D721Med (cell line): ENCODE results near the gene POLR2L.

Experiments
- DNase-seq: peaks from one replicate; pipeline ENCODE4 v3.0.0; 2011; ENCODE audit warnings: low spot score; ENCODE audit not compliant: insufficient read length
- FAIRE-seq: peaks from 2 replicates; lab custom pipeline; 2011; peaks lifted over from hg19 to GRCh38; lab: Jason Lieb, UNC
- CTCF ChIP-seq: IDR thresholded peaks from 2 replicates; pipeline ENCODE4 v1.5.1; 2012; ENCODE audit warnings: mild to moderate bottlenecking, control low read depth; ENCODE audit not compliant: insufficient read depth; ENCODE audit errors: missing control alignments

The POLR2L gene

GRCh38 chr11:794766-795633 lies 47.3 kb downstream of the POLR2L start:
- FAIRE-seq (no peak), DNase-seq (no peak)
- no peak for TF ChIP-seq CTCF

GRCh38 chr11:794013-794765 lies 48.1 kb downstream of the POLR2L start:
- FAIRE-seq: no peak
- TF ChIP-seq CTCF: no peak

GRCh38 chr11:793556-793955 lies 48.8 kb downstream of the POLR2L start:
- DNase-seq (no peak), FAIRE-seq (no peak)
- TF ChIP-seq CTCF: no peak

More at GRCh38 chr11:794013-794765, 48.1 kb downstream of the POLR2L start:
- peak; percentile 49 for DNase-seq

DNA sequence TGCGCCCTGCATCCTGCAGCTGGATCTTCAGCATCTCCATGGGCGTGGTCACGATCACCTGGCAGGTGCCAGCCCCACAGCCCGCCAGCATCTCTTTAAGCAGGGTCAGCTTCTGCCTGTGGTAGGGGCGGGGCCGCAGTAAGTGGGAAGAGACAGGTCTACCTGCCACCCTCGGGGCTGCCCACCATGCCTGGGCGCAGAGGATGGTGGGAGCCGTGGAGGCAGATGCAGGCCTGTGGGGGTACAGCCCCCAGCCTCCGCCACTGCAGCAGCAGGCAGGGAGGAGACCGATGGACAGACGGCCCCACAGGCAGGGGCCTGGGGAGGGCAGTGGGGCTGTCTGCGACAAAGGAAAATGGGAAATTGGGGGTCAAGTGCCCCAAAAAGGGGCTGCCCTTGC lies 49.5 kb downstream of the POLR2L start:
- DNase-seq (no peak), FAIRE-seq (no peak)
- TF ChIP-seq CTCF: no peak

DNA sequence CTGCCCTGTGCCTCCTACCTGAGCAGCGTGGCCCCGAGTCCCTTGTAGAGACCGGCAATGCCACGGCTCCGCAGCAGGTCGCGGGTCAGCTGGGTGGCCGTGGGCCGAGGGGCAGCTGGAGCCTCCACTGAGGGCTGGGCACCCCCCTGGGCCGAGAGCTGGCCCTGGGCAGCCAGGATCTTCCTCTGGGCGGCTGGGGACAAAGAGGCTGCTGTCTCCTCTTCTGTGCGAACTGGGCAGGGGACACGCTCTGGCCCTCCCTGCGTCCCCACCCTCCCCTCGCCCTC lies 49.9 kb downstream of the POLR2L start:
- DNase-seq (no peak), FAIRE-seq (no peak)
- no peak for TF ChIP-seq CTCF

- DNase-seq (no peak), FAIRE-seq (no peak)
- TF ChIP-seq CTCF: no peak
Observed at GRCh38 chr11:791658-792534, 50.4 kb downstream of the POLR2L start.
